HG02759 (cell line): ENCODE results near the gene LAMC3.

Experiments used
- ATAC-seq: cut with Tn5 transposase; IDR thresholded peaks from one replicate; pipeline ENCODE4 v1.9.1; 2021; ENCODE audit warnings: mild to moderate bottlenecking, moderate library complexity; ENCODE audit not compliant: unreplicated experiment

Gene LAMC3

GRCh38 chr9:130977811-130978221, 31.2 kb upstream of the LAMC3 start:
- no peak for ATAC-seq

- ATAC-seq: no peak
These were observed 29.2 kb upstream of the LAMC3 start for GRCh38 chr9:130979591-130980385.

- no peak for ATAC-seq
These were observed 28.4 kb upstream of the LAMC3 start for GRCh38 chr9:130980526-130980925.

GRCh38 chr9:130981002-130981755, 27.8 kb upstream of the LAMC3 start:
- ATAC-seq: no peak

GRCh38 chr9:130981756-130982137, 27.2 kb upstream of the LAMC3 start:
- no peak for ATAC-seq

GRCh38 chr9:130982636-130983358, 26.2 kb upstream of the LAMC3 start:
- ATAC-seq: no peak

DNA sequence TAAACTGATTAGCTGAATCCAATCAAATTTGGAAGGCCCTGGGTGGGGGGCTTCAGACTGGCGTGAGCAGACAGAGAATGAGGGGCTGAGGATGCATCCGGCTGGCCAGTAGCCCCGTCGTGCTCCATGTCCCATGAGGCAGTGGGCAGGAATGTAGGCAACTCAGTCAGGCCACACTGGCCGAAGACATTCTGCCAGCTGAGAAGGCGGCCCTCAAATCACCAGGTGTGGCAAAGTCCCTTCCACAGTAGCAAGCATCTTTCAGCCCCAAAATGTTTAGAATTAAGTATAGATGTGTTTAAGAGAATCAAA, 25.7 kb upstream of the LAMC3 start:
- ATAC-seq: no peak

- ATAC-seq: no peak
These were observed 25.0 kb upstream of the LAMC3 start for GRCh38 chr9:130983970-130984369.

GRCh38 chr9:130984521-130984920, 24.5 kb upstream of the LAMC3 start:
- no peak for ATAC-seq

DNA sequence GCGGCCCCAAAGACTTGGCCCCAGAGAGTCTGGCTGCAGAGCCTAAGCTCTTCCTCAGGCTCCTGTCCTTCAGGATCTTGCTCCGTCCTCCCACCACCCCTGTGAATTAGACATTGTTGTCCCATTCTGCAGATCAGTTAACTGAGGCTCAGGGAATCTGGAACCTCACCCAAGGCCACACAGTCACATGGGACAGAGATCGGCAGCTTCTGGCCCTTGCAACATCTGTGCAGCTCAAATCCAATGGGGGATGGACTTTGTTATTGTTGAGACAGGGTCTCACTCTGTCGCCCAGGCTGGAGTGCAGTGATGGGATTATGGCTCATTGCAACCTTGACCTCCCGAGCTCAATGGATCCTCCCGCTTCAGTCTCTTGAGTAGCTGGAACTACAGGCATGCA, 23.9 kb upstream of the LAMC3 start:
- no peak for ATAC-seq

DNA sequence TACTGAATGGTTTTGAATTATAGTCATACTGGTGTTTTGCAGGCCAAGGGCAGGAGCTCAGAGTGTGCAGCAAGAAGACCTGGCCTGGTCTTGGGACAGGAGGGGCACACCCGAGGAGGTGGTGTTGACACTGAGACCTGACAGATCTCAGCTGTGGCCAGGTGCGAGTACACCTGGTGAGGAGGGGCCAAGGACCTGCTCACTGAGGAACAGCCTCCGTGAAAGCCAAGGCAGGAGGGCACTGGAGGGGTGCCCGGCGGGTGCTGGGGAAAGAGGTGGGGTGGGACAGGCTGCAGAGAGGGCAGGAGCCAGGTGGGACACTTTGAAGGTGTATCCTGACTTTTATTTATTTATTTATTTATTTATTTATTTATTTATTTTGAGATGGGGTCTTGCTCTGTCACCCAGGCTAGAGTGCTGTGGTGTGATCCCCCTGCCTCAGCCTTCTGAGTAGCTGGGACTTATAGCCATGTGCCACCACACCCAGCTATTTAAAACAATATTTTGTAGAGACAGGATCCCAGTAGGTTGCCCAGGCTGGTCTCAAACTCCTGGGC, 23.3 kb upstream of the LAMC3 start:
- no peak for ATAC-seq

DNA sequence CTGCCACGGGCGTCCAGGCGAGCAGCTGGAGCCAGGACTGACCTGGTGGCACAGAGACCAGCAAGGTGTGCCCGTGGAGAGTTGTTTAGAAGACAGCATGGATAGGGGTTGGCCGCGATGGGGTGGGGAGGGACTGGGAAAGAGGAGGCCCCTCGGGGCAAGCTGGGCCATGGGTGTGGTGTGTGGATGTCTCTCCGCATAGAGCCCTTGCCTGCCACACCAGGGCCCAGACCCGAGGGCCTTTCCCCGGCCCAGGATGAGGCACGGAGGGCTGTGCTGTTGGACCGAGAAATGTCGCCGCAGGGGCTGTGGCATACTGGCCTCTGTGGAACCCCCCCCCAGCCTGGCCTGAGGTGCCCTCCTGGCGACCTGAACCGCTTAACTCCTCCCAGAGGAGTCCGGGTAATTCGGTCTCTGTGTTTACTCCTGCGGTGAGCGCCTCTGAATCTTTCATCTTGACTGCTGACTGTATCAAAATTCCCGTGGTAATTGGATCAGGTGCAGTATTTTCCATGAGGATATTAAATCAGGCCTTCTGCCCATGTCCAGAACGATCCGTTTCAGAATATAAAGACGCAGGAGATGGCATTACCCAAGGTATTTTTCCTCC, 22.5 kb upstream of the LAMC3 start:
- no peak for ATAC-seq

DNA sequence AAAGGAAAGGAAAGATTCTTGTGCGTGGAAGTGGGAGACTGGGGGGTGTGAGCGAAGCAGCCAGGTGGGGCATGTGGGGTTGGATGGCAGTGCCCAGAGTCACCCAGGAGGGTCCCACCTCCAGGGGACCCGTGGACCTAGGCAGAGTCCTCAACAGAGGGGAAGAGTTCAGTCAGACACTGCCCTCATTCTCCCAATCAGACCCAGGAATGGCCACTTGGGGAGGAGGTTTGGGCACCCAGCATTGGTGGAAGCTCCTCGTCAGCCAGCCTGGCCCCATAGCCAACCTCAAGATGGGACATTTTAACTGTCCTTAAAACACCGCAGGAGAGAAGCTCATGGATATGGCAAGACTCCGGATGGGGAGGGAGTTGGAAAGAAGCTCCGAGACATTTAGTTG, 21.9 kb upstream of the LAMC3 start:
- ATAC-seq: no peak

- ATAC-seq: no peak
These were observed 21.1 kb upstream of the LAMC3 start for GRCh38 chr9:130987738-130988399.

DNA sequence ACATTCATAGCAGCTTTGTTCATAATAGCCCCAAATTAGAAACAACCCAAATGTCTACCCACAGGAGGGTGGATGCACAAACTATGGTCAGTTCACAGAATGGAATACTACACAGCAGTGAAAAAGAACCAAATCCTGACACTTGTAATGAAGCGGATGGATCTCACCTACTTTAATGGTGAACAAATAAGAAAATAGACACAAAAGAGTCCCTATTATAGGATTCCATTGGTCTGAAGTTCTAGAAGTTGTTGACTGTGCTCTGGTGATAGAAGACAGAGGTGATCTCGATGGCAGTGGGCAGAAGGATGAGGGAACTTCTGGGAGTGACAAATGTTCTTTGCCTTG, 20.6 kb upstream of the LAMC3 start:
- no peak for ATAC-seq

GRCh38 chr9:130988905-130989304, 20.1 kb upstream of the LAMC3 start:
- no peak for ATAC-seq

DNA sequence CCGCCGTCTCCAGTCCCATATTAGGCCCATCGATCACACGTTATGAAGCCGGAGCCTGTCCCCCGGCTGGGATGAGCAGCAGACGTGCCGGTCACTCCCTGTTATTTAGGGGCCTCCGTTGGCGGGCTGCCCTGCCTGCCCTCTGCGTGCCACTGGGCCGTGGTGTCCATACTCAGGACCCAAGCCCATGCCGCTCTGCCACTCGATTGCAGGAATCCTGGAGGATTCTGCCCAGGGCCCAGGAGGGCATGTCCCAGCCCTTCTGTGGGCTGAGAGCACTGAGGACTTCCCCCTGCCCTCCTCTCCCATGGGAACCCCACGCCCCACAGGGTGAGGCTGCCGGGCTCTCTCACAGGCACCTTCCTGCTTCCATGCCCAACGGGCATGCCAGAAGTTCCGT, 19.6 kb upstream of the LAMC3 start:
- no peak for ATAC-seq

GRCh38 chr9:130989891-130990290, 19.1 kb upstream of the LAMC3 start:
- ATAC-seq: no peak

- no peak for ATAC-seq
These were observed 18.5 kb upstream of the LAMC3 start for GRCh38 chr9:130990306-130990977.
